CD4-positive, alpha-beta T cell (primary cell): Measurements from ENCODE around the gene ABHD4. TPM values are rescaled to one million over a fixed set of nuclear protein-coding genes. Genes with fewer than 3 reads are reported as not detected.

Source experiments
- ATAC-seq: fragments of 200-7000 bp; cut with Tn5 transposase; one replicate; pipeline ENCODE4 v1.10.0; 2022; ENCODE audit warnings: mild to moderate bottlenecking; ENCODE audit not compliant: poor library complexity
- CTCF ChIA-PET: fragments of 350-600 bp; sonication (Branson Sonifier 250); formaldehyde crosslinking; loops from one replicate; lab custom pipeline; 2021; ENCODE audit warnings: antibody characterized with exemption, inconsistent platforms; lab: Charles Lee
- POLR2A ChIA-PET: fragments of 350-600 bp; sonication (Branson Sonifier 250); formaldehyde crosslinking; loops from one replicate; lab custom pipeline; 2021; ENCODE audit warnings: antibody characterized with exemption, inconsistent platforms; lab: Charles Lee
- DNase-seq, 14 experiments: peaks; one replicate each; pipeline ENCODE4 v3.0.0-alpha.2; 2013 to 2020; ENCODE audit warnings: mixed read lengths in 2 of 14
- H3K27ac ChIP-seq, 2 donors: one replicate each; pipeline versions ENCODE4 v1.5.1 to v1.7.0; 2013; ENCODE audit warnings: low read length in 2 of 2, low read depth in 1 of 2, mild to moderate bottlenecking in 1 of 2
- H3K27me3 ChIP-seq, 2 experiments: 1 replicate in 1 of 2; 2 replicates in 1 of 2; pipeline versions ENCODE4 v1.6.1 to v1.7.0; 2013; ENCODE audit warnings: low read length in 2 of 2, control low read depth in 1 of 2, mild to moderate bottlenecking in 1 of 2, moderate library complexity in 1 of 2; ENCODE audit not compliant: insufficient read depth in 2 of 2, control insufficient read depth in 1 of 2
- H3K36me3 ChIP-seq: one replicate; pipeline ENCODE4 v1.6.1; 2013; ENCODE audit warnings: low read length, control low read depth; ENCODE audit not compliant: insufficient read depth
- H3K4me1 ChIP-seq: one replicate; pipeline ENCODE4 v1.6.1; 2013; ENCODE audit warnings: low read length, control low read depth; ENCODE audit not compliant: insufficient read depth
- H3K4me3 ChIP-seq: one replicate; pipeline ENCODE4 v1.5.1; 2013; ENCODE audit warnings: mild to moderate bottlenecking, low read length, moderate library complexity
- H3K9me3 ChIP-seq, 2 experiments: 1 replicate in 1 of 2; 2 replicates in 1 of 2; pipeline versions ENCODE4 v1.6.1 to v1.7.0; 2013; ENCODE audit warnings: low read length in 2 of 2, mild to moderate bottlenecking in 2 of 2, control low read depth in 1 of 2, moderate library complexity in 1 of 2; ENCODE audit not compliant: control insufficient read depth in 1 of 2, insufficient read depth in 1 of 2
- H3K27ac Mint-ChIP-seq: one replicate; pipeline ENCODE4 v1.8.0; 2020; ENCODE audit warnings: mixed read lengths
- H3K27me3 Mint-ChIP-seq: one replicate; pipeline ENCODE4 v1.8.0; 2021; ENCODE audit warnings: mixed read lengths
- H3K36me3 Mint-ChIP-seq: one replicate; pipeline ENCODE4 v1.8.0; 2021; ENCODE audit warnings: low read depth, mixed read lengths
- H3K4me1 Mint-ChIP-seq: one replicate; pipeline ENCODE4 v1.8.0; 2021; ENCODE audit warnings: low read depth, mixed read lengths
- H3K4me3 Mint-ChIP-seq: one replicate; pipeline ENCODE4 v1.8.0; 2020; ENCODE audit warnings: mild to moderate bottlenecking, mixed read lengths
- H3K9me3 Mint-ChIP-seq: one replicate; pipeline ENCODE4 v1.8.0; 2020; ENCODE audit warnings: mixed read lengths
- CTCF ChIP-seq: fragments of 200-600 bp; IDR thresholded peaks from one replicate; pipeline ENCODE4 v1.8.0; 2022; ENCODE audit warnings: antibody characterized with exemption, mild to moderate bottlenecking
- intact Hi-C, 2 experiments: fragments of 100-400 bp; cut with DNase I in 1 of 2; cut with micrococcal nuclease in 1 of 2; formaldehyde crosslinking; loops; one replicate each; pipeline versions ENCODE4 v1.15.1 to v1.9.0; 2023 to 2025; cut with DNase I, micrococcal nuclease
- total RNA-seq, 174 experiments: library from RNA in 2 of 174; stranded (reverse) in 2 of 174; gene quantifications; one replicate each; pipeline ENCODE4 v1.2.3 and lab custom pipeline; 2021 to 2026

The ABHD4 gene
- total RNA-seq, 2 experiments from 2014 or later = 7.1 to 8.9 TPM

- Mint-ChIP-seq H3K9me3 (no peaks in the 10 kb centered on the region), H3K4me3 (peak overlapping the region; percentile 98), H3K4me1 (peaks cover 24% of the 10 kb centered on the region), H3K36me3 (peaks cover 25% of the 10 kb centered on the region), H3K27ac (peak overlapping the region; percentile 77), H3K27me3 (no peaks in the 10 kb centered on the region)
- Histone ChIP-seq H3K9me3 (no peaks in the 10 kb centered on the region), H3K27me3 (no peaks in the 10 kb centered on the region), H3K27ac (no peak overlapping the region), H3K36me3 (peaks cover 14% of the 10 kb centered on the region), H3K4me1 (peaks cover 21% of the 10 kb centered on the region), H3K4me3 (peak overlapping the region; percentile 75)
- ATAC-seq = no peak
- no peak for TF ChIP-seq CTCF
- ChIA-PET CTCF (interaction anchor here (1.0 to 6.4 kb wide), 4 partner anchors 8 to 55 kb away, joined by 3 to 39 read pairs (median 21); partner anchors contain the start of gene DAD1), POLR2A (interaction anchor here (1.1 to 5.6 kb wide), 7 partner anchors 8 to 169 kb away, joined by 3 to 82 read pairs (median 7); partner anchors contain the start of genes DAD1 and OXA1L)
- intact Hi-C loops = no loop called here
- peak in 1 of 14 experiments; percentile 13 for DNase-seq
Measured at GRCh38 chr14:22597771-22598098, 365 bp upstream of the ABHD4 start.

GRCh38 chr14:22598896-22599244, 770 bp downstream of the ABHD4 start:
- ATAC-seq (peak; percentile 82), DNase-seq (peak in 5 of 14 experiments; percentile 6 to 64 (median 56))
- H3K27me3 ChIP-seq = no peaks in the 10 kb centered on the region
- H3K9me3 Mint-ChIP-seq = no peaks in the 10 kb centered on the region
- peak overlapping the region; percentile 75 for H3K4me3 ChIP-seq
- intact Hi-C loops = no loop called here
- H3K27ac Mint-ChIP-seq = peak overlapping the region; percentile 77
- H3K27me3 Mint-ChIP-seq = no peaks in the 10 kb centered on the region
- peaks cover 37% of the 10 kb centered on the region for H3K36me3 Mint-ChIP-seq
- peak overlapping the region in 1 of 2 donors; percentile 38 for H3K27ac ChIP-seq
- H3K36me3 ChIP-seq = peaks cover 25% of the 10 kb centered on the region
- ChIA-PET POLR2A (interaction anchor here (1.0 to 5.6 kb wide), 7 partner anchors 9 to 272 kb away, joined by 4 to 82 read pairs (median 7); partner anchors contain the start of genes DAD1, LRP10 and OXA1L), CTCF (interaction anchor here (0.8 to 6.4 kb wide), 8 partner anchors 9 to 552 kb away, joined by 3 to 39 read pairs (median 4); partner anchors contain the start of gene DAD1)
- H3K4me3 Mint-ChIP-seq = peak overlapping the region; percentile 98
- H3K4me1 Mint-ChIP-seq = peaks cover 24% of the 10 kb centered on the region
- no peaks in the 10 kb centered on the region for H3K9me3 ChIP-seq
- peaks cover 21% of the 10 kb centered on the region for H3K4me1 ChIP-seq
- peak; percentile 17 for TF ChIP-seq CTCF

- Mint-ChIP-seq H3K9me3 (no peaks in the 10 kb centered on the region), H3K4me1 (peaks cover 24% of the 10 kb centered on the region), H3K27ac (peak overlapping the region; percentile 77), H3K27me3 (no peaks in the 10 kb centered on the region), H3K36me3 (peaks cover 38% of the 10 kb centered on the region), H3K4me3 (peak overlapping the region; percentile 98)
- H3K4me3 ChIP-seq = peak overlapping the region; percentile 75
- ATAC-seq = no peak
- CTCF ChIA-PET = interaction anchor here (0.8 to 6.4 kb wide), 8 partner anchors 10 to 552 kb away, joined by 3 to 39 read pairs (median 4); partner anchors contain the start of gene DAD1
- H3K4me1 ChIP-seq = peaks cover 21% of the 10 kb centered on the region
- H3K27me3 ChIP-seq = no peaks in the 10 kb centered on the region
- peaks cover 27% of the 10 kb centered on the region for H3K36me3 ChIP-seq
- H3K27ac ChIP-seq = no peak overlapping the region
- POLR2A ChIA-PET = interaction anchor here (1.0 to 5.6 kb wide), 5 partner anchors 10 to 272 kb away, joined by 4 to 82 read pairs (median 7); partner anchors contain the start of genes DAD1 and LRP10
- no peak for TF ChIP-seq CTCF
- H3K9me3 ChIP-seq = no peaks in the 10 kb centered on the region
- DNase-seq = no peak
- intact Hi-C loops = no loop called here
Measured at GRCh38 chr14:22599349-22599748, 1.2 kb downstream of the ABHD4 start.
